ENCODE data around the gene COL18A1.

The COL18A1 gene

DNA sequence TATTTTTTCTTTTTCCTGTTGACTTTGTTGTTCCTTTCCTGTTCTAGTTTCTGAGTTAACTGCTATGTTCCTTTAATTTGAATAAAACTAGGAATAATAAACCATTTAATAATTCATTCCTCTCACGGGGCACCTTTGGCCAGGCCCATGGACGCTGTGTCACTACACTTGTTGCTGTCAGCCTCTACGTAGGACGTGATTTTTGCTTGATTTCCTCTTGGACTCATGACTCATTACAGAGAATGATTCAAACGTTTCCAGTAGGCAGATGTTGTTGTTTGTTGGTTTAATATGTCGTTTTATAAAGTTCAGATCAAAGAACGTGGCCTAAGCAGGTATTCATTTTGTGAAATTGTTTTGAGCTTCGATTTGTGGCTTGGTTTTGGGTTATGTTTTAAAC is 146.4 kb downstream of the COL18A1 start:
- ChIA-PET POLR2A (no interaction called here), CTCF (no interaction called here)
- DNase-seq (ENCODE audit: extremely low spot score) = no peak
- TF ChIP-seq HDGF (IDR thresholded peaks at IDR 0.05; ENCODE audit: borderline replicate concordance) (no peak), ARNT (IDR thresholded peaks at IDR 0.05) (no peak), L3MBTL2 (conservative IDR thresholded peaks at IDR 0.05) (no peak), FOXK2 (IDR thresholded peaks at IDR 0.05) (no peak), ZNF384 (IDR thresholded peaks at IDR 0.05) (no peak), ELF4 (IDR thresholded peaks at IDR 0.05) (no peak), NFRKB (IDR thresholded peaks at IDR 0.05) (no peak), CTBP1 (IDR thresholded peaks at IDR 0.05; ENCODE audit: borderline replicate concordance) (no peak), LEF1 (IDR thresholded peaks at IDR 0.05; ENCODE audit: borderline replicate concordance) (no peak), FOXM1 (IDR thresholded peaks at IDR 0.05; ENCODE audit: borderline replicate concordance) (no peak), SP1 (IDR thresholded peaks at IDR 0.05) (no peak), BHLHE40 (IDR thresholded peaks at IDR 0.05; ENCODE audit: borderline replicate concordance) (no peak), PKNOX1 (IDR thresholded peaks at IDR 0.05) (no peak), SUZ12 (IDR thresholded peaks at IDR 0.05) (no peak), TARDBP (IDR thresholded peaks at IDR 0.05) (no peak), FOXA1 (IDR thresholded peaks at IDR 0.05) (no peak)

GRCh38 chr21:45551783-45552695 is 147.1 kb downstream of the COL18A1 start:
- TF ChIP-seq FOXA1 (IDR thresholded peaks at IDR 0.05) (no peak), ELF4 (IDR thresholded peaks at IDR 0.05) (no peak), PKNOX1 (IDR thresholded peaks at IDR 0.05) (no peak), NFRKB (IDR thresholded peaks at IDR 0.05) (no peak), BHLHE40 (IDR thresholded peaks at IDR 0.05; ENCODE audit: borderline replicate concordance) (no peak), TARDBP (IDR thresholded peaks at IDR 0.05) (no peak), L3MBTL2 (conservative IDR thresholded peaks at IDR 0.05) (no peak), HDGF (IDR thresholded peaks at IDR 0.05; ENCODE audit: borderline replicate concordance) (no peak), ARNT (IDR thresholded peaks at IDR 0.05) (no peak), FOXM1 (IDR thresholded peaks at IDR 0.05; ENCODE audit: borderline replicate concordance) (no peak), FOXK2 (IDR thresholded peaks at IDR 0.05) (no peak), SUZ12 (IDR thresholded peaks at IDR 0.05) (no peak)
- no peak for DNase-seq (ENCODE audit: extremely low spot score)
- ChIA-PET POLR2A (no interaction called here), CTCF (no interaction called here)

- DNase-seq (ENCODE audit: extremely low spot score) = no peak
- ChIA-PET POLR2A (no interaction called here), CTCF (no interaction called here)
- TF ChIP-seq L3MBTL2 (conservative IDR thresholded peaks at IDR 0.05) (no peak), TARDBP (IDR thresholded peaks at IDR 0.05) (no peak), HDGF (IDR thresholded peaks at IDR 0.05; ENCODE audit: borderline replicate concordance) (no peak), SP1 (IDR thresholded peaks at IDR 0.05) (no peak), NFRKB (IDR thresholded peaks at IDR 0.05) (no peak), ARNT (IDR thresholded peaks at IDR 0.05) (no peak), ZNF384 (IDR thresholded peaks at IDR 0.05) (no peak), FOXK2 (IDR thresholded peaks at IDR 0.05) (no peak), SUZ12 (IDR thresholded peaks at IDR 0.05) (no peak), FOXA1 (IDR thresholded peaks at IDR 0.05) (no peak), PKNOX1 (IDR thresholded peaks at IDR 0.05) (no peak), LEF1 (IDR thresholded peaks at IDR 0.05; ENCODE audit: borderline replicate concordance) (no peak), CTBP1 (IDR thresholded peaks at IDR 0.05; ENCODE audit: borderline replicate concordance) (no peak), BHLHE40 (IDR thresholded peaks at IDR 0.05; ENCODE audit: borderline replicate concordance) (no peak), ELF4 (IDR thresholded peaks at IDR 0.05) (no peak), FOXM1 (IDR thresholded peaks at IDR 0.05; ENCODE audit: borderline replicate concordance) (no peak)
Observed at GRCh38 chr21:45552696-45553391, 147.9 kb downstream of the COL18A1 start.

DNA sequence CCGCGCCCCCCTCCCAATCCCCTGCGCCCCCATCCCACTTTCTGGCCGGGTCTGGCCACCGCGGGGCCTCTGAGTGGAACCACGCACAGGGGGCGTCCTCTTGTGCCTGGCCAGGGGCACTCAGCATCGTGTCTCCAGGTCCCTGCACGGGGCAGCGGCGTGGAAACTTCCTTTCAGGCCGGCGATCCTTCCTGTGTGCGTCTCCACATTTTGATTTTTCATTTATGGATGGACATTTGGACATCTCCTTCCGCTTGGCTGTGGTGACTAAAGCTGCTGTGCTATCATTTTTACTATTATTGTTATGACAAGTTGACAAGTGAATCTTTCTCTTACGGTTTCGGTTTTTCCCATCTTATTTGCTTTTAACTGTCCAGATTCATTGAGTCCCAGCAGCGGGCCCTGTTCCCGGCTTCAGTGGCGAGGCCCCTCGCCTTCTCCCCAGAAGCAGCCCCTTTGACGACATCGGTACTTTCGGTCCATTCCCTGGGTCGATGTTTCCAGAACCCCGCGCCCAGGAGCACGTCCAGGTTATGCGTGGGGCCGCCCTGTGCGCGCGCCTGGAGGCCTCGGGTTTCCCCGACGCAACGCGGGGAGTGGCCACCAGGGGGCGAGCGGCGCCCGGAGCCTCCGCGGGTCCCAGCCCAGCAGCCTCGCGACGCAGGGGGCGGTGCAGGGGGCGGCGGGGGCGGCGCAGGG is 149.7 kb downstream of the COL18A1 start:
- CTCF ChIA-PET = no interaction called here

More for the DNA sequence above, 149.7 kb downstream of the COL18A1 start:
- DNase-seq (ENCODE audit: extremely low spot score) = peak; percentile 92
- TF ChIP-seq ELF4 (IDR thresholded peaks at IDR 0.05) (no peak), ARNT (IDR thresholded peaks at IDR 0.05) (no peak), PKNOX1 (IDR thresholded peaks at IDR 0.05) (no peak), TARDBP (IDR thresholded peaks at IDR 0.05) (peak; percentile 69; the same call in 1 of the 2 replicates), L3MBTL2 (conservative IDR thresholded peaks at IDR 0.05) (peak; percentile 34; the same call in 1 of the 2 replicates), BHLHE40 (IDR thresholded peaks at IDR 0.05; ENCODE audit: borderline replicate concordance) (no peak), FOXM1 (IDR thresholded peaks at IDR 0.05; ENCODE audit: borderline replicate concordance) (peak; percentile 28; the same call in 1 of the 2 replicates), CTBP1 (IDR thresholded peaks at IDR 0.05; ENCODE audit: borderline replicate concordance) (no peak), FOXA1 (IDR thresholded peaks at IDR 0.05) (no peak), SUZ12 (IDR thresholded peaks at IDR 0.05) (no peak), ZNF384 (IDR thresholded peaks at IDR 0.05) (no peak), LEF1 (IDR thresholded peaks at IDR 0.05; ENCODE audit: borderline replicate concordance) (no peak), SP1 (IDR thresholded peaks at IDR 0.05) (no peak), NFRKB (IDR thresholded peaks at IDR 0.05) (no peak), FOXK2 (IDR thresholded peaks at IDR 0.05) (no peak), HDGF (IDR thresholded peaks at IDR 0.05; ENCODE audit: borderline replicate concordance) (no peak)
- POLR2A ChIA-PET = no interaction called here

All from HEK293T (cell line).